Measurements from ENCODE around the gene TBC1D9B. TPM values are rescaled to one million over a fixed set of nuclear protein-coding genes. Genes with fewer than 3 reads are reported as not detected.

TBC1D9B gene
- total and polyA plus RNA-seq, 2 of the 13 experiments (the other 11 are each of a cell fraction or from before 2014, with no cell fraction given): 35.0 to 50.0 TPM

GRCh38 chr5:179858586-179859427 lies 48.9 kb downstream of the TBC1D9B start, which contains the start of gene MRNIP (continued):
- TF ChIP-seq NFATC3 (CRISPR knock-in tag; IDR thresholded peaks at IDR 0.05) (peak; percentile 77; the same call in 1 of the 2 replicates), PHF20 (CRISPR knock-in tag; IDR thresholded peaks at IDR 0.05) (peak; percentile 77), SNAPC4 (CRISPR knock-in tag; IDR thresholded peaks at IDR 0.05) (no peak; the same call in none of the 2 replicates), RAD51 (IDR thresholded peaks at IDR 0.05; ENCODE audit: borderline replicate concordance) (no peak), NFE2L2 (IDR thresholded peaks at IDR 0.05; ENCODE audit: low read length) (no peak), ZKSCAN1 (IDR thresholded peaks at IDR 0.05; ENCODE audit: low read length) (no peak), SIN3B (IDR thresholded peaks at IDR 0.05; ENCODE audit: low read length) (no peak), ZNF572 (CRISPR knock-in tag; IDR thresholded peaks at IDR 0.05) (peak; percentile 64; the same call in 1 of the 2 replicates), SIN3A (IDR thresholded peaks at IDR 0.05; ENCODE audit: borderline replicate concordance, low read depth, low read length) (peak; percentile 76; the same call in 1 of the 2 replicates), ZC3H13 (CRISPR knock-in tag; IDR thresholded peaks at IDR 0.05) (peak; percentile 89), TEF (CRISPR knock-in tag; IDR thresholded peaks at IDR 0.05) (no peak), ZNF607 (CRISPR knock-in tag; IDR thresholded peaks at IDR 0.05; ENCODE audit: borderline replicate concordance) (peak; percentile 87; the same call in 1 of the 2 replicates), ZNF33A (CRISPR knock-in tag; IDR thresholded peaks at IDR 0.05; ENCODE audit: borderline replicate concordance) (0 out of 2 replicates have a peak, but pooled peaks have one; percentile 15), ZBTB44 (CRISPR knock-in tag; IDR thresholded peaks at IDR 0.05) (no peak; the same call in 1 of the 2 replicates), DBP (CRISPR knock-in tag; IDR thresholded peaks at IDR 0.05; ENCODE audit: not compliant biosample characterization) (peak; percentile 14), GATAD2A (CRISPR knock-in tag; IDR thresholded peaks at IDR 0.05) (0 out of 2 replicates have a peak, but pooled peaks have one; percentile 51), ZNF574 (CRISPR knock-in tag; IDR thresholded peaks at IDR 0.05) (peak; percentile 99), PHF21A (CRISPR knock-in tag; IDR thresholded peaks at IDR 0.05) (peak; percentile 76)

Data from HepG2 (cell line).